ENCODE data around the gene MINDY1.

MINDY1 gene

GRCh38 chr1:150967936-150968335 lies 38.8 kb downstream of the MINDY1 start:
- DNase-seq (ENCODE audit: low read depth in 4 of 4, low spot score in 1 of 4), result no peak

GRCh38 chr1:150966011-150966410 lies 40.7 kb downstream of the MINDY1 start:
- DNase-seq (ENCODE audit: low read depth in 4 of 4, low spot score in 1 of 4), result no peak

GRCh38 chr1:150965605-150966004 lies 41.1 kb downstream of the MINDY1 start:
- DNase-seq (ENCODE audit: low read depth in 4 of 4, low spot score in 1 of 4), result no peak

DNA sequence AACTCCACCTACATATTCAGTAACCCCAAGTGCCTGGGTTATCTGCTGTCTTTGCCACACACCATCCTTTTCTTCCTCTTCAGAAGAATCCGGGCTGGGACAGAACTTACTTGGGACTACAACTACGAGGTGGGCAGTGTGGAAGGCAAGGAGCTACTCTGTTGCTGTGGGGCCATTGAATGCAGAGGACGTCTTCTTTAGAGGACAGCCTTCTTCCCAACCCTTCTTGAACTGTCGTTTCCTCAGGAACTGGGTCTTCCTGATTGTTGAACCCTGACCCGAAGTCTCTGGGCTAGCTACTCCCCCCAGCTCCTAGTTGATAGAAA lies 42.6 kb downstream of the MINDY1 start:
- no peak for DNase-seq (ENCODE audit: low read depth in 4 of 4, low spot score in 1 of 4)

DNA sequence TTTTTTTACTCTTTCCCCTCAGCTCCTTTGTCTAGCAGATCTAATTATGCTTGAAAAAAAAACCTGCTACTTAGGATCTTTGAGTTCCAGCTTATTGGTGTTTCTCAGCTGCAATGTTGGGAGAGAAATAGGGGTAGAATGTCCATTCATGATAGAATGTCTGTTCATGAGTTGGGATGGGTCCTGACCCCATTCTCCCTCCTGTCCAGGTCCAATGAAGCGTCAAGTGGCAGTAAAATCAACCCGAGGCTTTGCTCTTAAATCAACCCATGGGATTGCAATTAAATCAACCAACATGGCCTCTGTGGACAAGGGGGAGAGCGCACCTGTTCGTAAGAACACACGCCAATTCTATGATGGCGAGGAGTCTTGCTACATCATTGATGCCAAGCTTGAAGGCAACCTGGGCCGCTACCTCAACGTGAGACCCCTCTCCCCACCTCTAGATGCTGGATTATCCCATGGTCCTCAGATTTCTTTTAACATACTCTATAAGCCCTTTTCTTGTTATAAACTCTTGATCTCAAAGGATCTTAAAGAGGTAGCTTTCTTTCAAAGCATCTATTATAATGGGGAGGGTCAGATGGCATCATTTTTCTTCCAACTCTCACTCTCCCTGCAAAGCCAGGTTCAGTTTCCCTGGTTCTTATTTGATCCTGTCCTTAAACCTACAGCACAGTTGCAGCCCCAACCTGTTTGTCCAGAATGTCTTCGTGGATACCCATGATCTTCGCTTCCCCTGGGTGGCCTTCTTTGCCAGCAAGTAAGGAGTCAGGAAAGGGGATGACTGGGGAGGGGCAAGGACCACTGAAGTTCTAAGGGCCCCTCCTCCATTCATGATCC lies 43.2 kb downstream of the MINDY1 start:
- DNase-seq (ENCODE audit: low read depth in 4 of 4, low spot score in 1 of 4), result no peak

- no peak for DNase-seq (ENCODE audit: low read depth in 4 of 4, low spot score in 1 of 4)
These were observed 44.9 kb downstream of the MINDY1 start for GRCh38 chr1:150961756-150962155.

DNA sequence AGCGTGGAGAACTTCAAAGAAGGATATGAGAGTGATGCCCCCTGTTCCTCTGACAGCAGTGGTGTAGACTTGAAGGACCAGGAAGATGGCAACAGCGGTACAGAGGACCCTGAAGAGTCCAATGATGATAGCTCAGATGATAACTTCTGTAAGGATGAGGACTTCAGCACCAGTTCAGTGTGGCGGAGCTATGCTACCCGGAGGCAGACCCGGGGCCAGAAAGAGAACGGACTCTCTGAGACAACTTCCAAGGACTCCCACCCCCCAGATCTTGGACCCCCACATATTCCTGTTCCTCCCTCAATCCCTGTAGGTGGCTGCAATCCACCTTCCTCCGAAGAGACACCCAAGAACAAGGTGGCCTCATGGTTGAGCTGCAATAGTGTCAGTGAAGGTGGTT lies 46.1 kb downstream of the MINDY1 start:
- no peak for DNase-seq (ENCODE audit: low read depth in 4 of 4, low spot score in 1 of 4)

- DNase-seq (ENCODE audit: low read depth in 4 of 4, low spot score in 1 of 4), result no peak
These were observed 49.0 kb downstream of the MINDY1 start for GRCh38 chr1:150957666-150958065.

DNA sequence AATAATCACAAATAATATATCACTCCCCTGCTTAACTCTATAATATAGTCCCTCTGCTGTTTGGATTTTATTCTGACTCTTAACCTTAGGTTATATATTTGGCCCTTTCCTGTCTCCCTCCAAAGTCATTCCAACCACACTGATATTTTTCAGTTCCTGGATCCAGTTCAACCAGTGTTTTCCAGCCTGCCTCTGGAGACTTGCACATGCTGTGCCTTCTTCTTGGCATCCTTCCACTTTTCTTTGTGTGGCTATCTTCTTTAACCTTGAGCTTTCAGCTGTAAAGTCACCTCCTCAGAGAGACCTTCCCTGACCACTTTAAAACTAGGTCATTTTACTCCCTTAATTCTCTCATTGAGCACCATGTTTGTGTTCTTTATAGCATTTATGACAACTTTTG lies 51.4 kb downstream of the MINDY1 start:
- no peak for DNase-seq (ENCODE audit: low read depth in 4 of 4, low spot score in 1 of 4)

GRCh38 chr1:150954708-150955107 lies 52.0 kb downstream of the MINDY1 start:
- no peak for DNase-seq (ENCODE audit: low read depth in 4 of 4, low spot score in 1 of 4)
